ENCODE measurements around the gene DNAH12.

DNAH12 gene

DNA sequence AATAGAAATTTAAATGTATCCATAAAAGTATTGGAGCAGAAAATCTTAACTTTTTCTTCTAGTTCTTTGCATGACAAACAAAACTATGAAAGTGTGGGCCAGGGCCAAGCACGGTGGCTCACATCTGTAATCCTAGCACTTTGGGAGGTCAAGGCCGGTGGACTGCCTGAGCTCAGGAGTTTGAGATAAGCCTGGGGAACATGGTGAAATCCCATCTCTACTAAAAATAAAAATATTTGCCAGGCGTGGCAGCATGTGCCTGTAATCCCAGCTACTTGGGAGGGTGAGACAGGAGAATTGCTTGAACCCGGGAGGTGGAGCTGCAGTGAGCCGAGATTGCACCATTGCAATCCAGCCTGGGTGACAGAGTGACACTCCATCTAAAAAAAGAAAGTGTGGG is 158.6 kb downstream of the DNAH12 start:
- H3K9me3 ChIP-seq (replicated peaks; ENCODE audit: insufficient read depth, low read length): no peaks in the 10 kb centered on the region
- no peaks in the 10 kb centered on the region for H4K20me1 ChIP-seq (ENCODE audit: insufficient read depth, low read length)
- no peak overlapping the region for H3K4me3 ChIP-seq (ENCODE audit: low read length)
- H3K27me3 ChIP-seq (replicated peaks; ENCODE audit: insufficient read depth, low read length): no peaks in the 10 kb centered on the region
- TF ChIP-seq, protein P1, sequence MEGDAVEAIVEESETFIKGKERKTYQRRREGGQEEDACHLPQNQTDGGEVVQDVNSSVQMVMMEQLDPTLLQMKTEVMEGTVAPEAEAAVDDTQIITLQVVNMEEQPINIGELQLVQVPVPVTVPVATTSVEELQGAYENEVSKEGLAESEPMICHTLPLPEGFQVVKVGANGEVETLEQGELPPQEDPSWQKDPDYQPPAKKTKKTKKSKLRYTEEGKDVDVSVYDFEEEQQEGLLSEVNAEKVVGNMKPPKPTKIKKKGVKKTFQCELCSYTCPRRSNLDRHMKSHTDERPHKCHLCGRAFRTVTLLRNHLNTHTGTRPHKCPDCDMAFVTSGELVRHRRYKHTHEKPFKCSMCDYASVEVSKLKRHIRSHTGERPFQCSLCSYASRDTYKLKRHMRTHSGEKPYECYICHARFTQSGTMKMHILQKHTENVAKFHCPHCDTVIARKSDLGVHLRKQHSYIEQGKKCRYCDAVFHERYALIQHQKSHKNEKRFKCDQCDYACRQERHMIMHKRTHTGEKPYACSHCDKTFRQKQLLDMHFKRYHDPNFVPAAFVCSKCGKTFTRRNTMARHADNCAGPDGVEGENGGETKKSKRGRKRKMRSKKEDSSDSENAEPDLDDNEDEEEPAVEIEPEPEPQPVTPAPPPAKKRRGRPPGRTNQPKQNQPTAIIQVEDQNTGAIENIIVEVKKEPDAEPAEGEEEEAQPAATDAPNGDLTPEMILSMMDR (IDR thresholded peaks at IDR 0.05; ENCODE audit: low read length): no peak
- no peaks in the 10 kb centered on the region for H3F3A ChIP-seq (ENCODE audit: insufficient read depth, low read length)
- DNase-seq: no peak
- no peak overlapping the region for H3K27ac ChIP-seq (ENCODE audit: low read length)
- no peaks in the 10 kb centered on the region for H3K9me2 ChIP-seq (replicated peaks; ENCODE audit: insufficient read depth, low read length)
- no peak overlapping the region for H3K4me2 ChIP-seq (ENCODE audit: low read depth, low read length)
- no peak overlapping the region for H3K9ac ChIP-seq (ENCODE audit: low read length)
- H3K36me3 ChIP-seq (replicated peaks; ENCODE audit: insufficient read depth, low read length): no peaks in the 10 kb centered on the region
- H3K4me1 ChIP-seq (ENCODE audit: low read length): no peaks in the 10 kb centered on the region
- no peaks in the 10 kb centered on the region for H3K79me2 ChIP-seq (ENCODE audit: low read length)
- no peak overlapping the region for H2AFZ ChIP-seq (ENCODE audit: low read length)

DNA sequence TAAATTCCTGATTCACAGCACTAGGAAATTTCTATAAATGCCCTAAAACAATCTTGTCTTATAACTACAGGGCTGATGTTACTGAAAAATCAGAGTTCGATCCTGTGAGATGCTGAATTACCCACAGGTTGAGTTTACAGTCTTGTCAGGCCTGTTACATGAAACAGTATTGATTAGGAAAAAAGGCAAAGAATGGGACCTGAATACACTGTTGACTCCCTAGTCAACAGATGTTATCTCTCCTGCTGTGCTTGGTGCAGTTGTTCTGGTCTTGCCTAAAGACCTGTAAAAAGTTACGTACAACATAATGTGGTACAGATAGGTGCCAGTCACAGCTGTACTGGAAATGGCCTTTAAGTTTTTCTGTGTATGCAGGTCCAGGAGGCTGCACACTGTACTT is 160.3 kb downstream of the DNAH12 start:
- no peak overlapping the region for H3K4me2 ChIP-seq (ENCODE audit: low read depth, low read length)
- no peak overlapping the region for H3K4me3 ChIP-seq (ENCODE audit: low read length)

DNA sequence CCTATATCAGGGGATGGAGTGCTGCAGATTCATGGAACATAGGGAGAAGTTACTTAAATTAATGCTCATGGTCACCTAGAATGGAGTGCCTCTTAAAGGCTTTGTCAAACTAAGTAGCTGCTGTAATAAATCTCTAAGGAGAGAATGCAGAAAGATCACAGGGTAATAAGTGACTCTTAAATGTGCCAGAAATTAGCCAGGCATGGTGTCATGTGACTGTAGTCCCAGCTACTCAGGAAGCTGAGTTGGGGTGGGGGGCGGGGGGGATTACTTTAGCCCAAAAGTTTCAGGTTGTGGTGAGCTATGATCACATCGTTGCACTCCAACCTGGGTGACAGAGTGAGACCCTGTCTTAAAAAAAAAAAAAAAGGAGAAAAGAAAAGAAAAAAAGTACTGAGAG is 160.7 kb downstream of the DNAH12 start:
- H2AFZ ChIP-seq (ENCODE audit: low read length): no peak overlapping the region
- TF ChIP-seq, protein P1 (IDR thresholded peaks at IDR 0.05; ENCODE audit: low read length): no peak
- TF ChIP-seq EZH2 (optimal IDR thresholded peaks at IDR 0.05; ENCODE audit: low read depth, low read length) (no peak), EZH2phosphoT487 (IDR thresholded peaks at IDR 0.05; ENCODE audit: low read length) (no peak)

More for the DNA sequence above, 160.3 kb downstream of the DNAH12 start:
- Histone ChIP-seq H3K27me3 (replicated peaks; ENCODE audit: insufficient read depth, low read length) (no peaks in the 10 kb centered on the region), H3F3A (ENCODE audit: insufficient read depth, low read length) (no peaks in the 10 kb centered on the region), H3K9me2 (replicated peaks; ENCODE audit: insufficient read depth, low read length) (no peaks in the 10 kb centered on the region), H3K27ac (ENCODE audit: low read length) (no peak overlapping the region), H3K9me3 (replicated peaks; ENCODE audit: insufficient read depth, low read length) (no peaks in the 10 kb centered on the region), H4K20me1 (ENCODE audit: insufficient read depth, low read length) (no peaks in the 10 kb centered on the region), H3K36me3 (replicated peaks; ENCODE audit: insufficient read depth, low read length) (no peaks in the 10 kb centered on the region), H3K9ac (ENCODE audit: low read length) (no peak overlapping the region), H3K4me1 (ENCODE audit: low read length) (no peaks in the 10 kb centered on the region), H3K79me2 (ENCODE audit: low read length) (no peaks in the 10 kb centered on the region), H2AFZ (ENCODE audit: low read length) (no peak overlapping the region)
- DNase-seq: no peak
- TF ChIP-seq, protein P1 (IDR thresholded peaks at IDR 0.05; ENCODE audit: low read length): no peak
- TF ChIP-seq EZH2 (optimal IDR thresholded peaks at IDR 0.05; ENCODE audit: low read depth, low read length) (no peak), EZH2phosphoT487 (IDR thresholded peaks at IDR 0.05; ENCODE audit: low read length) (no peak)

More for the DNA sequence above, 160.7 kb downstream of the DNAH12 start:
- Histone ChIP-seq H3K9me2 (replicated peaks; ENCODE audit: insufficient read depth, low read length) (no peaks in the 10 kb centered on the region), H3K9me3 (replicated peaks; ENCODE audit: insufficient read depth, low read length) (no peaks in the 10 kb centered on the region), H3K79me2 (ENCODE audit: low read length) (no peaks in the 10 kb centered on the region), H3K27me3 (replicated peaks; ENCODE audit: insufficient read depth, low read length) (no peaks in the 10 kb centered on the region), H3K4me3 (ENCODE audit: low read length) (no peak overlapping the region), H3K4me1 (ENCODE audit: low read length) (no peaks in the 10 kb centered on the region), H3K9ac (ENCODE audit: low read length) (no peak overlapping the region), H3K4me2 (ENCODE audit: low read depth, low read length) (no peak overlapping the region), H3F3A (ENCODE audit: insufficient read depth, low read length) (no peaks in the 10 kb centered on the region), H4K20me1 (ENCODE audit: insufficient read depth, low read length) (no peaks in the 10 kb centered on the region), H3K36me3 (replicated peaks; ENCODE audit: insufficient read depth, low read length) (no peaks in the 10 kb centered on the region), H3K27ac (ENCODE audit: low read length) (no peak overlapping the region)
- no peak for DNase-seq

Data from MM.1S (cell line).